ENCODE measurements around the gene HOXB2.

HOXB2 gene

GRCh38 chr17:48503747-48504146 is 41.2 kb downstream of the HOXB2 start (continued):
- no peak for TF ChIP-seq TSHZ1 (tag by site-specific recombination; IDR thresholded peaks at IDR 0.05; ENCODE audit: borderline replicate concordance)
- no peak for TF ChIP-seq EGR2 (tag by site-specific recombination; IDR thresholded peaks at IDR 0.05; ENCODE audit: low read depth)
- TF ChIP-seq ZNF677 (tag by site-specific recombination; IDR thresholded peaks at IDR 0.05) = no peak
- peak; percentile 99 for TF ChIP-seq ZIC2 (tag by site-specific recombination; IDR thresholded peaks at IDR 0.05)

DNA sequence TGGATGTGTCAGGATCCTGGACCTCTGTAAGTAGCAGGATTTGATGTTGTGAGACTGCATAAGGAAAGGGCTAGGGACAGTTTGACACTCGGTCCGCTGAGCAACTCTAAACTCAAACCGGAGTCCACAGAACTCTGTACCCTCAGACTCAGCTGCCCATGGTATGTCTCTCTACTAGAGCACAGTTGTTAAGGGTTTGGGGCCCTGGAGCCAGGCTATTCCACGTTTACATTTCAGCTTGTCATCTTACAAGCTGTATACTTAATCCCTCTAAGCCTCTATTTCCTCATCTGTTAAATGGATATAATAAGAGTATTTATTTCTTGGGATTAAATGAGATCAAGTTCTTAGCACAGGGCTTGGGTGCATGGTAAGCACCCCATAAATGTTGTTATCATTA is 42.0 kb downstream of the HOXB2 start:
- H3K27ac ChIP-seq (ENCODE audit: extremely low read depth, low read depth, low read length) = peak overlapping the region; percentile 7; the same call in 1 of the 2 replicates
- no peaks in the 10 kb centered on the region for H3K9me3 ChIP-seq (ENCODE audit: control insufficient read depth, insufficient read depth, low read depth, low read length)
- H3K4me3 ChIP-seq (ENCODE audit: low read depth, low read length) = no peak overlapping the region
- ChIA-PET CTCF (interaction anchor here (3.8 to 5.0 kb wide), 2 partner anchors 9 to 20 kb away, joined by 15 to 36 read pairs; no protein-coding TSS in a partner anchor), POLR2A (interaction anchor here (1.3 to 1.4 kb wide), 2 partner anchors 38 to 123 kb away, joined by 3 to 10 read pairs; partner anchors contain the start of gene HOXB9)
- H3K36me3 ChIP-seq (ENCODE audit: control insufficient read depth in 2 of 2, insufficient read depth in 1 of 2, low read length in 2 of 2) = no peaks in the 10 kb centered on the region
- peaks cover 38% of the 10 kb centered on the region for H3K4me1 ChIP-seq (ENCODE audit: control insufficient read depth, insufficient read depth, low read length)
- no peak for TF ChIP-seq ZFP41 (tag by site-specific recombination; IDR thresholded peaks at IDR 0.05; ENCODE audit: borderline replicate concordance)
- TF ChIP-seq ZNF426 (tag by site-specific recombination; IDR thresholded peaks at IDR 0.05) = no peak
- TF ChIP-seq YY1 (tag by site-specific recombination; IDR thresholded peaks at IDR 0.05) = no peak
- TF ChIP-seq ZBTB49 (tag by site-specific recombination; IDR thresholded peaks at IDR 0.05; ENCODE audit: low read depth) = no peak
- no peak for TF ChIP-seq ZNF211 (tag by site-specific recombination; IDR thresholded peaks at IDR 0.05; ENCODE audit: low read depth)
- TF ChIP-seq ZBTB8A (tag by site-specific recombination; IDR thresholded peaks at IDR 0.05) = no peak
- no peak for TF ChIP-seq ZNF202 (tag by site-specific recombination; IDR thresholded peaks at IDR 0.05; ENCODE audit: borderline replicate concordance)
- TF ChIP-seq TRIM28 (IDR thresholded peaks at IDR 0.05; ENCODE audit: borderline replicate concordance, low read length) = no peak
- TF ChIP-seq, protein P1, sequence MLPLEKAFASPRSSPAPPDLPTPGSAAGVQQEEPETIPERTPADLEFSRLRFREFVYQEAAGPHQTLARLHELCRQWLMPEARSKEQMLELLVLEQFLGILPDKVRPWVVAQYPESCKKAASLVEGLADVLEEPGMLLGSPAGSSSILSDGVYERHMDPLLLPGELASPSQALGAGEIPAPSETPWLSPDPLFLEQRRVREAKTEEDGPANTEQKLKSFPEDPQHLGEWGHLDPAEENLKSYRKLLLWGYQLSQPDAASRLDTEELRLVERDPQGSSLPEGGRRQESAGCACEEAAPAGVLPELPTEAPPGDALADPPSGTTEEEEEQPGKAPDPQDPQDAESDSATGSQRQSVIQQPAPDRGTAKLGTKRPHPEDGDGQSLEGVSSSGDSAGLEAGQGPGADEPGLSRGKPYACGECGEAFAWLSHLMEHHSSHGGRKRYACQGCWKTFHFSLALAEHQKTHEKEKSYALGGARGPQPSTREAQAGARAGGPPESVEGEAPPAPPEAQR (tag by site-specific recombination; IDR thresholded peaks at IDR 0.05) = no peak

GRCh38 chr17:48502312-48502711 is 42.6 kb downstream of the HOXB2 start:
- TF ChIP-seq, protein P2, sequence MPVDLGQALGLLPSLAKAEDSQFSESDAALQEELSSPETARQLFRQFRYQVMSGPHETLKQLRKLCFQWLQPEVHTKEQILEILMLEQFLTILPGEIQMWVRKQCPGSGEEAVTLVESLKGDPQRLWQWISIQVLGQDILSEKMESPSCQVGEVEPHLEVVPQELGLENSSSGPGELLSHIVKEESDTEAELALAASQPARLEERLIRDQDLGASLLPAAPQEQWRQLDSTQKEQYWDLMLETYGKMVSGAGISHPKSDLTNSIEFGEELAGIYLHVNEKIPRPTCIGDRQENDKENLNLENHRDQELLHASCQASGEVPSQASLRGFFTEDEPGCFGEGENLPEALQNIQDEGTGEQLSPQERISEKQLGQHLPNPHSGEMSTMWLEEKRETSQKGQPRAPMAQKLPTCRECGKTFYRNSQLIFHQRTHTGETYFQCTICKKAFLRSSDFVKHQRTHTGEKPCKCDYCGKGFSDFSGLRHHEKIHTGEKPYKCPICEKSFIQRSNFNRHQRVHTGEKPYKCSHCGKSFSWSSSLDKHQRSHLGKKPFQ (tag by site-specific recombination; IDR thresholded peaks at IDR 0.05) = 0 out of 2 replicates have a peak, but pooled peaks have one; percentile 39
- TF ChIP-seq ZNF121 (tag by site-specific recombination; IDR thresholded peaks at IDR 0.05) (peak; percentile 60; the same call in 1 of the 2 replicates), REPIN1 (tag by site-specific recombination; IDR thresholded peaks at IDR 0.05; ENCODE audit: low read depth) (no peak), GLI4 (tag by site-specific recombination; IDR thresholded peaks at IDR 0.05) (no peak)
- TF ChIP-seq, protein P3, sequence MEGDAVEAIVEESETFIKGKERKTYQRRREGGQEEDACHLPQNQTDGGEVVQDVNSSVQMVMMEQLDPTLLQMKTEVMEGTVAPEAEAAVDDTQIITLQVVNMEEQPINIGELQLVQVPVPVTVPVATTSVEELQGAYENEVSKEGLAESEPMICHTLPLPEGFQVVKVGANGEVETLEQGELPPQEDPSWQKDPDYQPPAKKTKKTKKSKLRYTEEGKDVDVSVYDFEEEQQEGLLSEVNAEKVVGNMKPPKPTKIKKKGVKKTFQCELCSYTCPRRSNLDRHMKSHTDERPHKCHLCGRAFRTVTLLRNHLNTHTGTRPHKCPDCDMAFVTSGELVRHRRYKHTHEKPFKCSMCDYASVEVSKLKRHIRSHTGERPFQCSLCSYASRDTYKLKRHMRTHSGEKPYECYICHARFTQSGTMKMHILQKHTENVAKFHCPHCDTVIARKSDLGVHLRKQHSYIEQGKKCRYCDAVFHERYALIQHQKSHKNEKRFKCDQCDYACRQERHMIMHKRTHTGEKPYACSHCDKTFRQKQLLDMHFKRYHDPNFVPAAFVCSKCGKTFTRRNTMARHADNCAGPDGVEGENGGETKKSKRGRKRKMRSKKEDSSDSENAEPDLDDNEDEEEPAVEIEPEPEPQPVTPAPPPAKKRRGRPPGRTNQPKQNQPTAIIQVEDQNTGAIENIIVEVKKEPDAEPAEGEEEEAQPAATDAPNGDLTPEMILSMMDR (tag by site-specific recombination; IDR thresholded peaks at IDR 0.05) = peak; percentile 72
- Histone ChIP-seq H3K36me3 (ENCODE audit: control insufficient read depth in 2 of 2, insufficient read depth in 1 of 2, low read length in 2 of 2) (no peaks in the 10 kb centered on the region), H3K4me3 (ENCODE audit: low read depth, low read length) (no peak overlapping the region), H3K9me3 (ENCODE audit: control insufficient read depth, insufficient read depth, low read depth, low read length) (no peaks in the 10 kb centered on the region), H3K4me1 (ENCODE audit: control insufficient read depth, insufficient read depth, low read length) (peaks cover 38% of the 10 kb centered on the region), H3K27ac (ENCODE audit: extremely low read depth, low read depth, low read length) (peak overlapping the region; percentile 7; the same call in 1 of the 2 replicates)
- CTCF ChIA-PET = interaction anchor here (1.1 to 5.0 kb wide), 3 partner anchors 9 to 39 kb away, joined by 6 to 36 read pairs (median 15); no protein-coding TSS in a partner anchor
- POLR2A ChIA-PET = interaction anchor here (1.6 kb wide), 1 partner anchor 39 kb away, joined by 6 read pairs; no protein-coding TSS in a partner anchor
